ENCODE results near the gene SFSWAP. TPM values are rescaled to one million over a fixed set of nuclear protein-coding genes. Genes with fewer than 3 reads are reported as not detected.

SFSWAP gene
- polyA plus RNA-seq, 1 donor from 2014 or later: 56.6 TPM

DNA sequence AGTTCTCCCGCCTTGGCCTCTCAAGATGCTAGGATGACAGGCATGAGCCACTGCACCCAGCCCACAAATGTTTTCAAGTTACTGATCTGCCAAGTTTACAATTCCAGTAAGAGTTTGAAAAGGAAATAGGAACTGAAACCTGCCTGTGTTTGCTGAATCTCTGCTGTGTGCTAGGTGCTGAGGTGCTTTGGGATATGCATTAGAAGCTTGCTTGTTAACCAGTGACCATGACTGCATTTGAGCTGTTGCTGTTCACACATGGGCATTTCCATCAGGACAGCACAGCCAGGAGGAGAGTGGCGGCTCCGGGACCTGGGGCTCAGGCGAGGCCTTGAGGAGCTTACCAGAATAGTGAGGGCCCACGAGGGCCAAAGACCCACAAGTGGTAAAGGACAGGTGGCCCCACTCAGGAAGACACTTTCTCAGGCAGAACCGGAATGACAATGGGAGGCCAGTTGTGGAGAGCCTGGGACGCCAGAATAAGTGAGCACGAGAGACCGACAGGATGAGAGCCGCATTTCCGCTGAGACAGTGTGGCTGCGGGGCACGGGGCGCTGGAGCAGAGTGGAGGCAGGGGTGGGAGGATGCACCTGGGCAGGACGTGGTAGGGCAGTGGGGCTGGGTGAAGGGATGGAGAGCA, 62.8 kb downstream of the SFSWAP start:
- Histone ChIP-seq H3K27ac (ENCODE audit: low read length) (no peak overlapping the region), H3K79me2 (replicated peaks; ENCODE audit: insufficient read depth, low read length) (no peaks in the 10 kb centered on the region), H3K27me3 (ENCODE audit: insufficient read depth, low read depth, low read length) (no peaks in the 10 kb centered on the region), H3K36me3 (ENCODE audit: insufficient read depth, low read length) (no peaks in the 10 kb centered on the region), H4K20me1 (ENCODE audit: insufficient read depth) (no peaks in the 10 kb centered on the region), H2AFZ (ENCODE audit: low read depth, low read length) (no peak overlapping the region), H3K9me3 (ENCODE audit: low read length) (no peaks in the 10 kb centered on the region), H3K4me2 (ENCODE audit: low read length) (no peak overlapping the region), H3K9me2 (ENCODE audit: insufficient read depth, low read length) (no peaks in the 10 kb centered on the region), H3K9ac (ENCODE audit: low read length) (no peak overlapping the region), H3F3A (ENCODE audit: insufficient read depth, low read length, poor library complexity, severe bottlenecking) (no peaks in the 10 kb centered on the region), H3K4me3 (ENCODE audit: low read length) (no peak overlapping the region)
- no peak for TF ChIP-seq POLR2AphosphoS5 (IDR thresholded peaks at IDR 0.05)
- TF ChIP-seq SMC3 (conservative IDR thresholded peaks at IDR 0.05; ENCODE audit: poor library complexity): no peak
- no peak for TF ChIP-seq EP300 (conservative IDR thresholded peaks at IDR 0.05; ENCODE audit: poor library complexity, severe bottlenecking)
- TF ChIP-seq EZH2 (IDR thresholded peaks at IDR 0.05; ENCODE audit: borderline replicate concordance, insufficient read depth, low read length, poor library complexity, severe bottlenecking): no peak
- no peak for TF ChIP-seq TAF1 (IDR thresholded peaks at IDR 0.05; ENCODE audit: low read depth)
- TF ChIP-seq, protein P1, sequence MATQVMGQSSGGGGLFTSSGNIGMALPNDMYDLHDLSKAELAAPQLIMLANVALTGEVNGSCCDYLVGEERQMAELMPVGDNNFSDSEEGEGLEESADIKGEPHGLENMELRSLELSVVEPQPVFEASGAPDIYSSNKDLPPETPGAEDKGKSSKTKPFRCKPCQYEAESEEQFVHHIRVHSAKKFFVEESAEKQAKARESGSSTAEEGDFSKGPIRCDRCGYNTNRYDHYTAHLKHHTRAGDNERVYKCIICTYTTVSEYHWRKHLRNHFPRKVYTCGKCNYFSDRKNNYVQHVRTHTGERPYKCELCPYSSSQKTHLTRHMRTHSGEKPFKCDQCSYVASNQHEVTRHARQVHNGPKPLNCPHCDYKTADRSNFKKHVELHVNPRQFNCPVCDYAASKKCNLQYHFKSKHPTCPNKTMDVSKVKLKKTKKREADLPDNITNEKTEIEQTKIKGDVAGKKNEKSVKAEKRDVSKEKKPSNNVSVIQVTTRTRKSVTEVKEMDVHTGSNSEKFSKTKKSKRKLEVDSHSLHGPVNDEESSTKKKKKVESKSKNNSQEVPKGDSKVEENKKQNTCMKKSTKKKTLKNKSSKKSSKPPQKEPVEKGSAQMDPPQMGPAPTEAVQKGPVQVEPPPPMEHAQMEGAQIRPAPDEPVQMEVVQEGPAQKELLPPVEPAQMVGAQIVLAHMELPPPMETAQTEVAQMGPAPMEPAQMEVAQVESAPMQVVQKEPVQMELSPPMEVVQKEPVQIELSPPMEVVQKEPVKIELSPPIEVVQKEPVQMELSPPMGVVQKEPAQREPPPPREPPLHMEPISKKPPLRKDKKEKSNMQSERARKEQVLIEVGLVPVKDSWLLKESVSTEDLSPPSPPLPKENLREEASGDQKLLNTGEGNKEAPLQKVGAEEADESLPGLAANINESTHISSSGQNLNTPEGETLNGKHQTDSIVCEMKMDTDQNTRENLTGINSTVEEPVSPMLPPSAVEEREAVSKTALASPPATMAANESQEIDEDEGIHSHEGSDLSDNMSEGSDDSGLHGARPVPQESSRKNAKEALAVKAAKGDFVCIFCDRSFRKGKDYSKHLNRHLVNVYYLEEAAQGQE (IDR thresholded peaks at IDR 0.05; ENCODE audit: borderline replicate concordance): no peak
- TF ChIP-seq, protein P2, sequence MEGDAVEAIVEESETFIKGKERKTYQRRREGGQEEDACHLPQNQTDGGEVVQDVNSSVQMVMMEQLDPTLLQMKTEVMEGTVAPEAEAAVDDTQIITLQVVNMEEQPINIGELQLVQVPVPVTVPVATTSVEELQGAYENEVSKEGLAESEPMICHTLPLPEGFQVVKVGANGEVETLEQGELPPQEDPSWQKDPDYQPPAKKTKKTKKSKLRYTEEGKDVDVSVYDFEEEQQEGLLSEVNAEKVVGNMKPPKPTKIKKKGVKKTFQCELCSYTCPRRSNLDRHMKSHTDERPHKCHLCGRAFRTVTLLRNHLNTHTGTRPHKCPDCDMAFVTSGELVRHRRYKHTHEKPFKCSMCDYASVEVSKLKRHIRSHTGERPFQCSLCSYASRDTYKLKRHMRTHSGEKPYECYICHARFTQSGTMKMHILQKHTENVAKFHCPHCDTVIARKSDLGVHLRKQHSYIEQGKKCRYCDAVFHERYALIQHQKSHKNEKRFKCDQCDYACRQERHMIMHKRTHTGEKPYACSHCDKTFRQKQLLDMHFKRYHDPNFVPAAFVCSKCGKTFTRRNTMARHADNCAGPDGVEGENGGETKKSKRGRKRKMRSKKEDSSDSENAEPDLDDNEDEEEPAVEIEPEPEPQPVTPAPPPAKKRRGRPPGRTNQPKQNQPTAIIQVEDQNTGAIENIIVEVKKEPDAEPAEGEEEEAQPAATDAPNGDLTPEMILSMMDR (IDR thresholded peaks at IDR 0.05; ENCODE audit: poor library complexity, severe bottlenecking): no peak
- TF ChIP-seq RAD21 (conservative IDR thresholded peaks at IDR 0.05): no peak
- no peak for TF ChIP-seq MXI1 (conservative IDR thresholded peaks at IDR 0.05; ENCODE audit: poor library complexity, severe bottlenecking)

DNA sequence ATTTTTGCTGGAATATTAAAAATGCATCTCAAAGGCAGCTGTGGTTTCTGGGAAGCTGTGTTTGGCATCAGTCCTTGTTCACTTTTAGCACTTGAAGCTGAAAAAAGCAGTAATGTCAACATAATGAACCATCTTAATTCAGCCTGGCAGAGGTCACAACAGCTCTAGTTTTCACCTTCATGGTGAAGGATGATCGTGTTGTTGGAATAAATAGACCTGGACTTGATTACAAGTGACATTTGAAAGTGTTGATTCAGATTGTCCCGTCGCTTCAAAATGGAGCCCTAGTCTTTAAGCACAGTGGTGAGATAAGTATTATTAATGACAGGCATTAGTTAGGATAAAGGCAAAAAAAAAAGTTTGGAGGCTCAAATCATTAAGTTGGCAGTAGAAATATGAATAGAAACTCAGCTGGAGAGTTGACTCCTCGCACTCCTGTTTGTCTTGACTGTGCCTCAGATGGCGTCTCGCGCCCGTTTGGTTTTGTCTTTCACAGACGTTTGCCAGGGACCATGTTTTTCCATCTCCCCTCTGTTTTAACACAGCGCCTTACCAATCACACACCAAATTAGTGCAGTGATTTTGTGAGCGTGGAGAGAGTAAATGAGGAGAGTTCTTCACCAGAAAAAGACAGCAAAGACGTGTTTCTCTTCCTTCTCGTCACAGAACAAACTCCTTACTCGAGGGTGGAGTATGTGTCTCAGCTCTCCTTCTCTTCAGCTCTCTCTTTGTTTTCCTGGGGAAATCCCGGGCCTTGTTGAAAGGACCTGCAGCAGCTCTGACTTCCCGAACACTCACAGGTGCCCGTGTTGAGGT, 63.9 kb downstream of the SFSWAP start:
- Histone ChIP-seq H3K4me2 (ENCODE audit: low read length) (no peak overlapping the region), H2AFZ (ENCODE audit: low read depth, low read length) (no peak overlapping the region), H3K27me3 (ENCODE audit: insufficient read depth, low read depth, low read length) (no peaks in the 10 kb centered on the region), H3K79me2 (replicated peaks; ENCODE audit: insufficient read depth, low read length) (no peaks in the 10 kb centered on the region), H3K9ac (ENCODE audit: low read length) (no peak overlapping the region), H3F3A (ENCODE audit: insufficient read depth, low read length, poor library complexity, severe bottlenecking) (no peaks in the 10 kb centered on the region), H4K20me1 (ENCODE audit: insufficient read depth) (no peaks in the 10 kb centered on the region), H3K27ac (ENCODE audit: low read length) (no peak overlapping the region), H3K9me3 (ENCODE audit: low read length) (no peaks in the 10 kb centered on the region), H3K36me3 (ENCODE audit: insufficient read depth, low read length) (no peaks in the 10 kb centered on the region), H3K4me3 (ENCODE audit: low read length) (no peak overlapping the region), H3K9me2 (ENCODE audit: insufficient read depth, low read length) (no peaks in the 10 kb centered on the region)
- TF ChIP-seq RAD21 (conservative IDR thresholded peaks at IDR 0.05) (no peak), EP300 (conservative IDR thresholded peaks at IDR 0.05; ENCODE audit: poor library complexity, severe bottlenecking) (no peak), EZH2 (IDR thresholded peaks at IDR 0.05; ENCODE audit: borderline replicate concordance, insufficient read depth, low read length, poor library complexity, severe bottlenecking) (no peak), TAF1 (IDR thresholded peaks at IDR 0.05; ENCODE audit: low read depth) (no peak), SMC3 (conservative IDR thresholded peaks at IDR 0.05; ENCODE audit: poor library complexity) (no peak), POLR2AphosphoS5 (IDR thresholded peaks at IDR 0.05) (no peak), MXI1 (conservative IDR thresholded peaks at IDR 0.05; ENCODE audit: poor library complexity, severe bottlenecking) (no peak)
- TF ChIP-seq, protein P1 (IDR thresholded peaks at IDR 0.05; ENCODE audit: borderline replicate concordance): no peak
- TF ChIP-seq, protein P2 (IDR thresholded peaks at IDR 0.05; ENCODE audit: poor library complexity, severe bottlenecking): no peak

All from neural cell (in vitro differentiated cells).